Vagina (tissue), 2 donors: ENCODE results near the gene BRINP3. TPM values are rescaled to one million over a fixed set of nuclear protein-coding genes. Genes with fewer than 3 reads are reported as not detected.

Source experiments
- DNase-seq, 2 donors: peaks; one replicate each; pipeline ENCODE4 v3.0.0-alpha.2; 2017; ENCODE audit errors: extremely low spot score in 2 of 2
- H3K27ac ChIP-seq: fragments of 200-600 bp; sonication (generic); one replicate; pipeline ENCODE4 v1.5.1; 2019
- H3K27me3 ChIP-seq: fragments of 200-600 bp; sonication (generic); one replicate; pipeline ENCODE4 v1.5.1; 2019
- H3K36me3 ChIP-seq, 2 donors: fragments of 200-600 bp; sonication (generic); one replicate each; pipeline ENCODE4 v1.5.1; 2017 to 2019
- H3K4me1 ChIP-seq: fragments of 200-600 bp; sonication (generic); one replicate; pipeline ENCODE4 v1.5.1; 2019
- H3K4me3 ChIP-seq, 2 donors: fragments of 200-600 bp; sonication (generic); 1 replicate in 1 of 2; 2 replicates in 1 of 2; pipeline ENCODE4 v1.5.1; 2016 to 2019
- H3K9me3 ChIP-seq: fragments of 200-600 bp; sonication (generic); one replicate; pipeline ENCODE4 v1.5.1; 2019
- POLR2A ChIP-seq, 2 donors: fragments of 450-650 bp; IDR thresholded peaks; one replicate each; pipeline ENCODE4 v1.6.1; 2017; ENCODE audit warnings: antibody characterized with exemption in 2 of 2, mild to moderate bottlenecking in 2 of 2, moderate library complexity in 2 of 2
- POLR2AphosphoS5 ChIP-seq, 2 donors: sonication (generic); formaldehyde crosslinking; IDR thresholded peaks; one replicate each; pipeline ENCODE4 v1.9.0; 2017; ENCODE audit warnings: antibody characterized with exemption in 2 of 2, mild to moderate bottlenecking in 2 of 2, low read depth in 1 of 2; ENCODE audit not compliant: insufficient read depth in 1 of 2
- intact Hi-C: fragments of 100-400 bp; cut with DNase I; formaldehyde crosslinking; loops from one replicate; pipeline ENCODE4 v1.15.1; 2023
- total RNA-seq: library from RNA; depleted of rRNA; stranded (reverse); fragments of >200 nt; gene quantifications from one replicate; pipeline ENCODE4 v1.2.3, GENCODE V29; 2016
- TF ChIP-seq, protein P1 (sequence below), 3 experiments: fragments of 450-650 bp in 2 of 3; fragments of 200-600 bp in 1 of 3; sonication (generic) in 1 of 3; IDR thresholded peaks; one replicate each; pipeline ENCODE4 v1.5.1; 2017 to 2019; ENCODE audit warnings: antibody characterized with exemption in 3 of 3, mild to moderate bottlenecking in 2 of 3, moderate library complexity in 2 of 3

Gene BRINP3
- total RNA-seq, 1 donor from 2014 or later: not detected

DNA sequence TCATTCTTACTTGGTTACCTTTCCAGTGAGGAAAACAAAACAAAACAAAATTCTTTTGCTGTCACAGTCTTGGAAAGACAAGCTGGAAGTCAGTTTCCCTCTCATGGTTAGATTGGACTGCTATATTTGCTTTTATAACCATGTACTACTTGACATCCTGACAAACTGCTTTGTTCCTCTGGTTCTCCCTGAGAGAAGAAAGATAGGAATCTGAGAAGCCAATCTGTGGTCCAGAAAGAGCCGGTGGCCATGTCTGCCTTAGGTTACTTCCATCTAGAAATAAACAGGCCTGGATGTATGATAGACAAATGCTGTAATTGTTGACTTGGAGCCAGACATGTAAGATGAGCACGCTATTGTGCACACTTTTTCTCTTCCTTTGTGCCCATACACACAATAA is 330.0 kb downstream of the BRINP3 start:
- H3K27me3 ChIP-seq: no peaks in the 10 kb centered on the region
- no peak overlapping the region for H3K27ac ChIP-seq
- intact Hi-C loops: no loop called here
- no peak overlapping the region for H3K4me3 ChIP-seq
- no peaks in the 10 kb centered on the region for H3K4me1 ChIP-seq
- no peak for DNase-seq
- no peaks in the 10 kb centered on the region for H3K36me3 ChIP-seq
- no peaks in the 10 kb centered on the region for H3K9me3 ChIP-seq
- no peak for TF ChIP-seq POLR2AphosphoS5 (IDR thresholded peaks at IDR 0.05; ENCODE audit: insufficient read depth in 1 of 2, low read depth in 1 of 2)
- TF ChIP-seq, protein P1, sequence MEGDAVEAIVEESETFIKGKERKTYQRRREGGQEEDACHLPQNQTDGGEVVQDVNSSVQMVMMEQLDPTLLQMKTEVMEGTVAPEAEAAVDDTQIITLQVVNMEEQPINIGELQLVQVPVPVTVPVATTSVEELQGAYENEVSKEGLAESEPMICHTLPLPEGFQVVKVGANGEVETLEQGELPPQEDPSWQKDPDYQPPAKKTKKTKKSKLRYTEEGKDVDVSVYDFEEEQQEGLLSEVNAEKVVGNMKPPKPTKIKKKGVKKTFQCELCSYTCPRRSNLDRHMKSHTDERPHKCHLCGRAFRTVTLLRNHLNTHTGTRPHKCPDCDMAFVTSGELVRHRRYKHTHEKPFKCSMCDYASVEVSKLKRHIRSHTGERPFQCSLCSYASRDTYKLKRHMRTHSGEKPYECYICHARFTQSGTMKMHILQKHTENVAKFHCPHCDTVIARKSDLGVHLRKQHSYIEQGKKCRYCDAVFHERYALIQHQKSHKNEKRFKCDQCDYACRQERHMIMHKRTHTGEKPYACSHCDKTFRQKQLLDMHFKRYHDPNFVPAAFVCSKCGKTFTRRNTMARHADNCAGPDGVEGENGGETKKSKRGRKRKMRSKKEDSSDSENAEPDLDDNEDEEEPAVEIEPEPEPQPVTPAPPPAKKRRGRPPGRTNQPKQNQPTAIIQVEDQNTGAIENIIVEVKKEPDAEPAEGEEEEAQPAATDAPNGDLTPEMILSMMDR (IDR thresholded peaks at IDR 0.05): no peak
- TF ChIP-seq POLR2A (IDR thresholded peaks at IDR 0.05): no peak

- no peak overlapping the region for H3K4me3 ChIP-seq
- H3K4me1 ChIP-seq: no peaks in the 10 kb centered on the region
- TF ChIP-seq POLR2AphosphoS5 (IDR thresholded peaks at IDR 0.05; ENCODE audit: insufficient read depth in 1 of 2, low read depth in 1 of 2) (no peak), POLR2A (IDR thresholded peaks at IDR 0.05) (no peak)
- TF ChIP-seq, protein P1 (IDR thresholded peaks at IDR 0.05): no peak
- no peak for DNase-seq
- H3K36me3 ChIP-seq: no peaks in the 10 kb centered on the region
- no peak overlapping the region for H3K27ac ChIP-seq
- no peaks in the 10 kb centered on the region for H3K27me3 ChIP-seq
- H3K9me3 ChIP-seq: no peaks in the 10 kb centered on the region
- intact Hi-C loops: no loop called here
Observed at GRCh38 chr1:190144650-190145049, 333.0 kb downstream of the BRINP3 start.

DNA sequence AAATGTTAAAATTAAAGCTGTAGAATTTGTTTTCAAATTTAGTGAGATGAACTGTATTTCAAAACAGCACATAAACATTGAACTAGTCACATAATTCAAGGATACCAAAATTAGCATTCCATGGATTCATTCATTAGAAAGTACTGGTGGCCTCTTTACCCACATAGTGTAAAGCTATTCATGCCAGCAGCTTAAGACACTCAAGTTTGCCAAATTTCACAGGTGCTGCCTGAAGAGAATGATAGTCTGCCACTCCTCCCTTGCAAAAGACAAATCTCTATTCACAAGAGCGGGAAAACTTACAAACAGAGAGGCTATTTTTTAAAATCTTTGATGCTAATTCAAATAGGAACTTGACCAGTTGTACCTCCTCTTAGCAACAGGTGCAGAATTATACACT is 337.0 kb downstream of the BRINP3 start:
- Histone ChIP-seq H3K4me3 (no peak overlapping the region), H3K4me1 (no peaks in the 10 kb centered on the region), H3K9me3 (no peaks in the 10 kb centered on the region), H3K27ac (no peak overlapping the region), H3K27me3 (no peaks in the 10 kb centered on the region), H3K36me3 (no peaks in the 10 kb centered on the region)
- intact Hi-C loops: no loop called here
- TF ChIP-seq, protein P1 (IDR thresholded peaks at IDR 0.05): no peak
- TF ChIP-seq POLR2A (IDR thresholded peaks at IDR 0.05) (no peak), POLR2AphosphoS5 (IDR thresholded peaks at IDR 0.05; ENCODE audit: insufficient read depth in 1 of 2, low read depth in 1 of 2) (no peak)
- DNase-seq: no peak

DNA sequence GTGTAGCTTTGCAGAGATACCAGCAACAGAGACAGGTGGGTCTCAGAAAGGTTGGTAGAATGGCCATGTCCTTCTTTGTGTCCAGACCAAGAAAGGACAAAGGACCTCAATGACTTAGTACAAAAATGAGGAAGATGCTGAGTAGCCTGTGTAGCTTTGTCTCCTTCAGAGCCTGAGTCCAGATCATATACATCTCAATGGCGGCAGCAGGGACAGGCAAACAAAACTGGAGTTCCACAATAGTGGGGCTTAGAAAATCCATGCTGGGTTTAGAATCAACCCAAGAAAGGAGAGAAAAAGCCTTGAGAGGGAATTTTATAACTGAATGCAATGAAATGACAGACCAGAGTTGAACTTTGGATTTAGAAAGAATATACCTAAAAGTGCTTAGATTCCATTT is 339.0 kb downstream of the BRINP3 start:
- Histone ChIP-seq H3K4me1 (no peaks in the 10 kb centered on the region), H3K9me3 (no peaks in the 10 kb centered on the region), H3K27me3 (no peaks in the 10 kb centered on the region), H3K27ac (no peak overlapping the region), H3K4me3 (no peak overlapping the region), H3K36me3 (no peaks in the 10 kb centered on the region)
- intact Hi-C loops: no loop called here
- TF ChIP-seq POLR2AphosphoS5 (IDR thresholded peaks at IDR 0.05; ENCODE audit: insufficient read depth in 1 of 2, low read depth in 1 of 2) (no peak), POLR2A (IDR thresholded peaks at IDR 0.05) (no peak)
- TF ChIP-seq, protein P1 (IDR thresholded peaks at IDR 0.05): no peak
- DNase-seq: no peak

DNA sequence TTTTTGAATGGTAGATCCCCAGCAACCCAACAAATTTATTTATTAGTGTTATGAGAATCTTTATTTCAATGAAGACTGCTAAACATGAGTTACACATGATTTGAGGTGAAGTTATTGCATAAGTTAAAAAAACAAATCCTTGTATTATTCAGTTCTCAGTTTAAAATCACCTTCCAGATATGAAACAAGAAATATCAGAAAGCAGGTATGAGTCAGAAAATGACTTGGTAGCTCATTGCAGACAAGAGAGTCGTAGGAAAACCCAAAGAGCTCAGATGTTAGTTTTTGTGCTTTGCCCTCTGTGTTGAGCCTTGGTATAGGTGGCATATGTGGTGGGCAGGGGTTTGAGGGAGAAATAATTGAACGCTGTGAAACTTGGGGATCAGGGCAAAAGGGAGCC is 339.4 kb downstream of the BRINP3 start:
- TF ChIP-seq POLR2AphosphoS5 (IDR thresholded peaks at IDR 0.05; ENCODE audit: insufficient read depth in 1 of 2, low read depth in 1 of 2) (no peak), POLR2A (IDR thresholded peaks at IDR 0.05) (no peak)
- TF ChIP-seq, protein P1 (IDR thresholded peaks at IDR 0.05): no peak
- Histone ChIP-seq H3K27me3 (no peaks in the 10 kb centered on the region), H3K4me1 (no peaks in the 10 kb centered on the region), H3K9me3 (no peaks in the 10 kb centered on the region), H3K27ac (no peak overlapping the region), H3K4me3 (no peak overlapping the region), H3K36me3 (no peaks in the 10 kb centered on the region)
- no peak for DNase-seq
- intact Hi-C loops: no loop called here
